HG03095 (cell line): ENCODE results near the gene SF3A2.
A peak's percentile ranks its signal among the peaks of the same experiment; 100 is the strongest.
"Not testable (repeated sequence)": the region's sequence is repeated elsewhere in the genome, so short reads cannot be mapped to it uniquely, and the experiment has no call there.

Source experiments
- ATAC-seq: cut with Tn5 transposase; IDR thresholded peaks from one replicate; pipeline ENCODE4 v1.9.1; 2021; ENCODE audit warnings: moderate library complexity; ENCODE audit not compliant: unreplicated experiment

SF3A2 gene

DNA sequence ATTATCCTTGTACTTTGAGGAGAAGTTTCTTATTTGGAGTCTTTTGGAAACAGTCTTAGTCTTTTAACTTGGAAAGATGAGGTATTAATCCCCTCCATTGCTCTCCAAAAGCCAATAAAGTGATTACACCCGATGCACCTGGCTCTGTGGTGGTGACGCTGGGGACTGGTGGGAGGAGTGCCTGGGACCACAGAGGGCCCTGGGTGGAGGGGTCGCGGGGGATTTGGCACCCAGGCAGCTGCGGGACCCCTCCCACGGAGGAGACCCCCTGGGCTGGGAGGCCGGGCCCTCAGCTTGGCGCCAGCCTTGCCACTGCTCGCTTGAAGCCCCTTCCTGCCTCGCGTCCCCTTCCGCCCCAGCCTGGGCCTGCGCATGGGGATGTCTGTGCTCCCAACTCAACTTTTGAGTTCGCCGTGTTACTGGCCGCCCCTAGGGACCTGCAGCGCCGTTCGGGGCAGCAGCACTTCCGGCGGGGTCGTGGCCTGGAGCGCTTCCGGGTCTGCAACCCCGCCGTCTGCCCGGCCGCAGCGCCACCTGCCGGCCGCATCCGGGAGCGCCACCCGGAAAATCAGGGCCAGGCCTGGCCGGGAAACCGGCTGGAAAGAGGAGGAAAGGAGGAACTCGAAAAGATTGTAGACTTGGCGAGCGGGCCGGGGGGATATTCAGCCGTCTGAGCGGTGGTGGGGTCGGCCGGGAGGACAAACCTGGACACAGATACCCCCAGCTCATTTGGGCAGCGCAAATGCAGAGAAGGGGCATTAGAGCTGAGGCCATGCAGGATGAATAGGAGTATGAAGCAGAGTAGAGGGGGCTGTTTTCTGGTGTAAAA, 36.9 kb downstream of the SF3A2 start:
- peak; percentile 30 for ATAC-seq

DNA sequence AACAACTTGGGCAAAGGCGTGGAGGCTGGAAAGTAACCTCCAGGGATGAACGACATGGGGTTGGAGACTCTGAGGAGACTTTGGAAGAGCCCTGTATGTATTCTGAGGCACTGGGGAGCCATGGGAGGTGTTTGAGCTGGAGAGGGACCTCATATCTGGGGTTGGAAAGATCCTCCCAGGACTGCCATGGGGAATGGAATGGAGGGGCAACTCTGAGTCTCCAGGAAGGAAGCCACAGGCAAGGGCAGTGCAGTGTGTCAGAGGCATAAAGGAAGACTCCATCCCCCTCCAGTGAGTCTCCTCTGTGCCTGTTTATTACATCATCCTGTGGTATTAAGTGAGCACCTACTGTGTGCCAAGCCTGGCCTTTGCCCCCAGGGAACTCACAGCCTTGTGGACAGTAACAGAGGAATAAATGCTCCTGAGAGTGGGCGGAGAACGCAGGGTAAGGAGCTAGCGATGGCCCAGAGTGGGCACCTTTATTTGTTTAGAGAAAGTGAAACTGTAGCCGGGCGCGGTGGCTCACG, 37.6 kb downstream of the SF3A2 start:
- ATAC-seq: no peak

DNA sequence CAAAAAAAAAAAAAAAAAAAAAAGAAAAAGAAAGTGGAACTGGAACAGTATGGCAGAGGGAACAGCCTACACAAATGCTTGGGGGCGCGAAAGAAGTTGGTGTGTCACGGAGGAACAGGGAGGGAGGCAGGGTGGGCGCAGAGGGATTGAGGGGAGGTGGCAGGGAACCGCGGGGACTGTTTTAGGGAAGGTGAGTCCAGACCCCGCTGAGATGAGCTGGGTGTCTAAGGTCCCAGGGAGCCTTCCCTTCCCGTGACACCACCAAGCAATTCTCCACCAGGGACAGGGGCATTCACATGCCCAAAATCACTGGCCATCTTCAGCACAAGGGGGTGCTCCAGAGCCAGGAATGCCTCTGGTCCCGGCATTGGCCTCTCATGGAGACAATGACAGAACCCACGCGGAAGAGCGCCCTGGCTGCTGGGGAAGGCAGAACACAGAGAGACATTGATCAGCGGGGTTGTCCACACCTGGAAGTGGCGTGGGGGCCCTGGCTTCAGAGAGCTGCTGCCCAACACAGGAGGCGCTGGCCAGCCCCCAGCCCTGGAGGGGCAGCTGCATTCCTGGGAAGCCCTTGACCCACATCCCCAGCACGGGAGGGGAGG, 38.4 kb downstream of the SF3A2 start:
- ATAC-seq: no peak

DNA sequence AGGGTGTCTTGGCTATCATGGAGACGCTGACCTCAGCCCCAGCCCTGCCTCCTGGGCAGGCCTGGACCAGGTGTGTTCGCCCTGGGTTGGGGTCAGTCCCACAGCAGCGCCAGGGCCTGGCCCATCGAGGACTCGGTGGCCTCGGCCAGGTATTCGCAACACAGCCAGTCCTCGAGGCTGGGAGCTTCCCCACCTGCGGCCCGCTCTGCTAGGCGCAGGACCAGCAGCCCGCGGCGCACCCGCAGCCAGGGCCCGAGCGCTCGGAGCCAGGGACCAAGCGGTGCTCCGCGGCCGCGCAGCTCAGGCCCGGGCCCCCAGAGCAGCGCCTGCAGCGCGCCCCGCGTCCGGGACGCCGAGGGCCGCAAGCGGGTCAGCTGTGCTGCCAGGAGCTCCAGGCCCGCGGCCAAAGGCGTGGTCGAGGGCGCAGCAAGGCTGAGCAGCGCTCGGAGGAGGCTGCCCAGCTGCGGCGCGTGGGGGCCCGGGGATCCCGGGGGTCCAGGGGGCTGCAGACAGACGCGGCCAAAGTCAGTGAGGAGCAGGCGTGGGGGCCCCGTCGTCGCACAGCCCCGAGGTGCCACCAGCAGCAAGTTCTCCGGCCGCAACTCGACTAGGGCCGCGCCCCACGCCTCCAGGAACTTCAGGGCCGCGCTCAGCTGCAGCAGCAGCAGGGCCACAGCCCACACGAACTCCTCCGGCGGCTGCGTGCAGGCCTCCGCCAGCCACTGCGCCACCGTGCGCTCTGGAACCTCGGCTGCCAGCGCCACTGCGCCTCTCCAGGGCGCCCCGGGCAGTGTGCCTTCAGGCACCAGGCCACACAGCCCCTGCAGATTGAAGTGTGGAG, 39.2 kb downstream of the SF3A2 start:
- no peak for ATAC-seq

DNA sequence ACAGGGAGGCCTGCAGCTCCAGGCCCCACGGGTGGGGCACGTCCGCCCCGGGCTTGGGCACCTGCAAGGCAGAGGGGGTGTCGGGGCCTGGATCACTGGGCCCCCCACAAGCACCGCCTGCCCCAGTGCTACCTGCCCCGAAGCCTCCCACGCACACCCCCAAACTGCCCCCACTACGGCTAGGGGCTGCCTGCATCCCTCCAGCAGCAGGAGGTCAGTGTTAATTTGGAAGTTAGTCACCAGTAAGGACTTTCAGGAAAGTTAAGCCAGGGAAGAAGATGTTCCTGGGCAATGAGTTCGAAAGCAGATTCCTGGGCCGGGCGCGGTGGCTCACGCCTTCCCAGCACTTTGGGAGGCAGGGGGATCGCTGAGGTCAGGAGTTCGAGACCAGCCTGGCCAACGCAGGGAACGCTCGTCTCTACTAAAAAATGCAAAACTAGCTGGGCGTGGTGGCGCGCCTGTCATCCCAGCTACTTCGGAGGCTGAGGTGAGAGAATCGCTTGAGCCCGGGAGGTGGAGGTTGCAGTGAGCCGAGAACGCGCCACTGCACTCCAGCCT, 39.9 kb downstream of the SF3A2 start:
- ATAC-seq: no peak

DNA sequence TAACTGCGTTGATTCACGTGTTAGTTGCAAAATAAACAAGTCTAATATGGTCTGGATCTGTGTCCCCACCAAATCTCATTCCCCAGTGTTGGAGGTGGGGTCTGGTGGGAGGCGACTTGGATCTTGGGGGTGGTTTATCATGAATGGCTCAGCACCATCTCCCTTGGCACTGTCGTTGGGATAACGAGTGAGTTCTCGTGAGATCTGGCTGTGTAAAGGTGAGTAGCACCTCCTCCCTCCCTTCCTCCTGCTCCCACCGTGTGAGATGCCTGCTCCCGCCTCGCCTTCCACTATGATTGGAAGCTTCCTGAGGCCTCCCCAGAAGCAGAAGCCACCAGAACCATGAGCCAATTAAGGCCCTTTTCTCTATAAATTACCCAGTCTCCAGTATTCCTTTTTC, 40.5 kb downstream of the SF3A2 start:
- ATAC-seq: no peak

DNA sequence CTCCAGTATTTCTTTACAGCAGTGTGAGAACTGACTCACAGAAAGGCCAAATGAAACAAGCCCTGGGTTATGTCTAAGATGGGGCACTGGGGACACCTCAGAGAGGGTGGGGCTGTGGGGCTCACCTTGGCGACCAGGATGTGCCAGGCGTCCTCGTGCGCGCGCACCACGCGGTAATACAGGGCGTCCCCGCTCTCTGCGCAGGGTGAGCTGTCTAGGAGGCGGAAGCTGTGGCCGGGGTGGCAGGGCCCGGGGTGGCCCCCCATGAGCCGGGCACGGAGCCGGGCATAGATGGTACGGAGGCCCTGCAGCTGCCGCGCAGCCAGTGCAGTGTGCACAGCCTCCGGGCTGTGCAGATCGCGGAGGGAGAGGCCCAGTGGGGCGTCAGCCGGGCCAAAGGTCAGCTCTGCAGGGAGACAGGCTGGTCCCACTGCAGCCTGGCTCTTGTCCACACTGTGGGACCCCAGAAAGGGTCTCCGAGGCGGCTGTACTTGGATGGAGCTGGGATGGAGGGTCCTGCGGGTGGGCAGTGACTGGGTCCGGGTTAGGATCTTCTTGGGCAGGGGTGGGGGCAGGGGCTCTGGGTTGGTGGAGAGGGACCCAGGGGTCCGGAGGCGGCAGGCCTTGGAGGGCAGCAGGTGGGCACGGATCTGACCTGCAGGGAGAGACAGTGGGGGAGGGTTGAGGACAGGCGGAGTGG, 42.0 kb downstream of the SF3A2 start:
- ATAC-seq: no peak

DNA sequence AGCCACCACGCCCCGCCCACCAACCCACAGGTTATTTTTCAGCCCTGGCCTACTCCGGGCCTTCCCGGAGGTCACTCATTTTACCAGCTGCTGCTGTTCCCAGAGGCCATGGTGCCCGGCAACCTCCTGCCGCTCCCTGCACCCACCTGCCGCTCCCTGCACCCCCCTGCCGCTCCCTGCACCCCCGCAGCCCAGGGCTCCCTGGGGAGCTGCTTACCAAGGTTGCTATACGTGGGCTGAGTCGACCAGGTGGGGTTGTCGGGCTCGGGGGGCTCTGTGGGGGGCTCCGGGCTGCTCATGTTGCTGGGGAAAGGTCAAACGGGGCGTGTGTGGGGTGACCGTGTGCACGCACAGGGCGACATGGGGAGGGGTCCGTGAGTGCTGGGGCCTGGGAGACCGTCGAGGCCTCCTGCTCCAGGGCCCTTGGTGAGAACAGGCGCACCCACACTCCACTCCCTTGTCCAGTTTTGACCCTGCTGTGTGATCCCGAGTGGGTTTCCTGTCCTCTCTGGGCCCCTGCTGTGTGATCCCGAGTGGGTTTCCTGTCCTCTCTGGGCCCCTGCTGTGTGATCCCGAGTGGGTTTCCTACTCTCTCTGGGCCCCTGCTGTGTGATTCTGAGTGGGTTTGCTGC, 44.1 kb downstream of the SF3A2 start:
- ATAC-seq: no peak

DNA sequence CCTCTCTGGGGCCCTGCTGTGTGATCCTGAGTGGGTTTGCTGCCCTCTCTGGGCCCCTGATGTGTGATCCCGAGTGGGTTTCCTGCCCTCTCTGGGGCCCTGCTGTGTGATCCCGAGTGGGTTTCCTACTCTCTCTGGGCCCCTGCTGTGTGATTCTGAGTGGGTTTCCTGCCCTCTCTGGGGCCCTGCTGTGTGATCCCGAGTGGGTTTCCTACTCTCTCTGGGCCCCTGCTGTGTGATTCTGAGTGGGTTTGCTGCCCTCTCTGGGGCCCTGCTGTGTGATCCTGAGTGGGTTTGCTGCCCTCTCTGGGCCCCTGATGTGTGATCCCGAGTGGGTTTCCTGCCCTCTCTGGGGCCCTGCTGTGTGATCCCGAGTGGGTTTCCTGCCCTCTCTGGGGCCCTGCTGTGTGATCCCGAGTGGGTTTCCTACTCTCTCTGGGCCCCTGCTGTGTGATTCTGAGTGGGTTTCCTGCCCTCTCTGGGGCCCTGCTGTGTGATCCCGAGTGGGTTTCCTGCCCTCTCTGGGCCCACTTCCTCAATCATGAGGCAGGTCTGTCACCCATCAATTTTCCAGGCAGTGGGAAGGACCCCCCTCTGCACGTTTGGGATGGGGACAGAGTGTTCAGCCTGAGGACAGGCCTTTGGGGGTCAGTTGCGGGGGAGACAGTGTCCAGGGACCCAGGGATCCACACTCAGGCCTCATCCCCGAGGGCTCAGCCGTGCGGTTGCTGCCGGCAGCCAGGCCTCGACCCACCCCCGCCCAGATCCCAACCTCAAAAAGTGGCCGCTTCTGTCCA, 44.8 kb downstream of the SF3A2 start:
- ATAC-seq: not testable (repeated sequence)

DNA sequence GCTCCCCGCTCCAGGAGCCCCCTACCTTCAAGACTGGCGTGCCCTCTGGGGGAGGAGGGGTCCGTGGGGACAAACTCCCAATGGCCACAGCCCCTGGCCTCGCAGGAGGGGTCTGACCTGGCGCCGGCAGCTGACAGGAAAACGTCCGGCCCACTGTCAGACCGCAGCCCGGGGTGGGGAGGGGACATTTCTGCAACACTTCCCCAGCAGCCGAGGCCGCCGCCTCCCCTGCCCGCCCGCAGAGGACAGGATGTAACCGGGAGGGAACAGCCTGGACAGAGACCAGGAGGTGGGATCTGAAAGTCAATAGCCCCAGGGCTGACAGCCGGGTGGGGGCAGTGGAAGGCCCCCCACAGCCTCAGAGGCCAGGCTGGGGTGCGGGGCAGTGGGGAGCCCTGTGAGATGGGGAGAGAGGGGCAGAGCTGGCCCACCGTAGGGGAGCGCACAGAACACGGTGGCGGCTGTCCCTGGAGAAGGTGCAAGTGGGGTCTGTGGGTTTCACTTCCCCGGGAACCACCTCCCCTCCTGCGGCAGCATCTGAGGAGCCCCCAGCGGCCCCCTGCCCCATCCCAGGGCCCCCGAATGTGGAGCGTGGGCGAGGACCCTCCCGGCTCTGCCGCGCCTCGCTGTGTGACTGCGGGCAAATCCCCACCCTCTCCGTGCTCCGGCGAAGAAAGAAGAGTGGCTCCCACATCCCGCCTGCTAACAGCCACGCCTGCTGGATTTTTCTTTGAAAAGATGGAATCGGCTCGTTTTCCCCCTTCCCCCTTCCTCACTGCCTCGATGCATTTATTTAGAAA, 45.6 kb downstream of the SF3A2 start, which contains the start of gene PEAK3:
Gene PEAK3, minus strand, starts transcription at position 114 of the 800 bp plus-strand sequence. CDS start 1,244 bp downstream, outside the sequence.
- no peak for ATAC-seq

DNA sequence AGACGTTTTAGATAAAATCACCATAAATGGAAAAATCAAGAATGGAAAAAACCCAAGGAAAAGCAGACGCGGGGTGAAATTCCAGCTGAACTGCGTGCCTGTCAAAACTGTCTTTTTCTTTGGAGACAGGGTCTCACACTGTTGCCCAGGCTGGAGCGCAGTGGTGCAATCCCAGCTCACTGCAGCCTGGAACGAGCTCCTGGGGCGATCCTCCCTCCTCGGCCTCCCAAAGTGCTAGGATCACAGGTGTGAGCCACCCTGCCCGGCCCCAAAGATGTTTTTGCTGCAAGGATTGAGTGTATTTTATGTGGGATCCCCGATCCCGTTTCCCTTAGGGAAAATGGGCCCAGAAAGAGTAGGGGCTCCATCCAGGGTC, 46.2 kb downstream of the SF3A2 start:
- no peak for ATAC-seq

DNA sequence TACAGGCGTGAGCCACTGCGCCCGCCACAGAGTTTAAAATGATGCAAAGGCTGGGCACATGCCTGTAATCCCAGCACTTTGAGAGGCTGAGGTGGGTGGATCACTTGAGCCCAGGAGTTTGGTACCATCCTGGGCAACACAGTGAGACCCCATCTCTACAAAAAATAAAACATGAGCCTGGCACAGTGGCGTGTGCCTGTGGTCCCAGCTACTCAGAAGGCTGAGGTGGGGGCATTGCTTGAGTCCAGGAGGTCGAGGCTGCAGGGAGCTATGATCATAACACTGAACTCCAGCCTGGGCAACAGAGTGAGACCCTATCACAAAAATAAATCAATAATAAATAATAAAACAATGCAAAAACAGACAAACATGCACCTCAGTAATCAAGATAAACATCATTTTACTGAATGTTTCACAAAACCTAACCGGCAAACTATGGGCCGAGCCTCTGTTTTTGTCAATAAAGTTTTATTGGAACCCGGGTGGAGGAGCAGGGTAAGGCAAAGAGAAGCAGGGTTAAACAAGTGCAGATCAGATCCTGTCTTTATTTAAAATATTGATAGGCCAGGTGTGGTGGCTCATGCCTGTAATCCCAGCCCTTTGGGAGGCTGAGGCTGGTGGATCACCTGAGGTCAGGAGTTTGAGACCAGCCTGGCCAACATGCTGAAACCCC, 47.3 kb downstream of the SF3A2 start:
- no peak for ATAC-seq

DNA sequence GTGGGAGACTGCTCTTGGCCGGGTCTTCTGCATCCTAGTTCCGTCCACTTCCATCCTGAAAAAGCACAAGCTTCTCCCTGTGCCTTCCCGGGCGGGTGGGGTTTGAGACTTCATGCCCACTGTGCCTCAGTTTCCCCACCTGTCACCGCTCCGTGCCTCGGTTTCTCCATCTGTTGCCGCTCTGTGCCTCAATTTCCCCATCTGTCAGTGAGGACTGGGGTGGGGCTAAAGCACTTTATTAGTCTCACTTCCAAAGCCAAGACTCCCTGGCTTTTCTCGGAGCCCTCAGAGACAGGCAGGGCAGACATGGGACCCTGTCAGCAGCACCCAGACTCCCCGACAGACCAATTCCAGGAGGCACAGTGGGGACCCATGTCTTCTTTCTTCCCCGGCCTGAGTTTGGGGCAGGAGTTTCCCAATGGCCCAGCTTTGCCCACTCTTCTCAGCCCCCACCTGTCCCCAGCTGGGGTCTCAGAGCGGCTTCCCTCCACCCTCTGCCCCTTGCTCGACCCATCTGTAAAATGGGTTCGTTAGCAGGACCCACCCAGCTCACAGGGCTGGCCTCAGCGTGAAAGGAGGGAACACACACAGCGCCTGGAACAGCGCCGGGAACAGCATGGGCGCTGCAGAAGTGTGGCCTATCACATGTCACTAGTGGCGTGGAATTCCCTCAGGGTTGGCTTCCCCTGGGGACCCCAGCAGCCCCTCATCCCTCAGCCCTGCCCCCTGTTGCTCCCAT, 49.9 kb downstream of the SF3A2 start:
- ATAC-seq: no peak

DNA sequence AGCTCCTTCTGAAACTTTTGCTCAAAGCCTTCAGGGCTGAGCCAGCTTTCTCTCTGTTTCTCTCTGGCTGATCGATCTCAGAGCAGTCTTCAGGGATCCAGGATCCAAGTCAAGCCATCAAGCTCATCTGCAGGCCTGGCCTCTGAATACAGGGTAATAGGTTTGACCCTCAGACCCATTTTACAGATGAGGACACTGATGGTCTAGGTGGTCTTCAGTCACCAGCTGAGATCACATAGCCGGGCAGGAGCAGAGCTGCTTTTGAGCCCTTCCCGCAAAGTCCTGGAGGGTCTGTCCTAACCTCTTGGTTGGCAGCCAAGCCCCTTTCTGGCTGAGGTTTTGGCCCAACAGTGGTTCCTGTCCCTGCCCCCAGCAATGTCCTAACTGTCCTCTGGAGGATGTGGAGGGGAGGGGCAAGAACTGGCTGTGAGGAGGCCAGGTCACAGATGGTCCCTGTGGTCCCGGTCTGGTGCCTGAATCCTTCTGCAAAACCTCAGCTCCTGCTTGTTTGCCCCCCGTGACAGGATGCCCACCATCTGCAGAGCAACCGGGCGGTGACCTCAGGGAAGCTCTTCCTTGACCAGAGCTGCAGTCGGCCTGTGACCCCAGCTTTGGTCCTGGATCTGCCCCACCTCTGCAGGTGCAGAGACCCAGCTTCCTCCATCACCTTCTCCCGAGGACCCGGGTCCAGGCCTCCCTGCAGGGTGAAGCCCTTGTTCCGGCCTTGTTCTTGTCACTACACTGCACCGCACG, 51.1 kb downstream of the SF3A2 start:
- no peak for ATAC-seq

DNA sequence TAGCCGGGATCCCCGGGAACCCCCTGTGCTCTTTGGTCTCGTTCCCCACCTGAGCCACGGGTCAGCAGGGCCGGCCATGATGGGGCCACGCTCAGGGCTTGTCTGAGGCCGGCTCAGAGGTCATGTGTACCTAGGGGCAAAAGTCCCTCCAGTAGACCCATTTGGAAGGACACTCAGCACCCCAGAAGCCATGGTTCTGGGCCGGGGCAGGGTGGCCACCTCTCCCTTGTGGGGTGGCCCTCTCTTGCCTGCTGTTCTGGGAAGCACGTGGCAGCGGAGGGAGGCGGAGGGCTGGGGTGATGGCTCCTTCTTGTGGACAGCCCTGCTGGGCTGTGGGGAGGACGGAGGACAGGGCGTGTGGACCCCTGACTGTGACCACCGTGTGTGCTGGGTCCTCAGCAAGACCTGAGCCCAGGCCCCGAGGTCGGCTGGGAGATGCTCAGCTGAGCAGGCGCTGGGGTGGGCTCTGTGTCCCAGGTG, 51.8 kb downstream of the SF3A2 start:
- ATAC-seq: no peak
